Measurements from ENCODE around the gene USH2A.

USH2A gene

DNA sequence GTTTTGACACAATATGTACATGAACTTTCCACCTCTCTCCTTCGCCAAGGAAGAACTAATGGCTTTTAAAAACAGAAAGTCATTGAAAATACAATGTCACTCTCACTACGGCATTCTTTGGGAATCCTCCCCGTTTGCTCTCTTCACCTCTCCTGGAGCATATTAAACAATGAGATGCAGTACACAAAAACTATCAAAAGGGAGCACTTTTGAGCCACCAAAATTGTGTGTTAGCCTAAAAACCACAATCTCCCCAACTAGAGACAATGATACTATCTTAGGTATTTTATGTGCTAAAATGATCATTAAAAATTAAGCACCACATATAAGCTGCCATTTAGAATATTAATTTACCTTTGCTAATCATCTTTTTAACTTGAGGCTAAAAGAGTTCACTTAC, 430.6 kb downstream of the USH2A start:
- no peaks in the 10 kb centered on the region for H3K36me3 ChIP-seq (replicated peaks)
- peaks cover 4% of the 10 kb centered on the region; the same call in 1 of the 2 replicates for H3K4me1 ChIP-seq
- no peaks in the 10 kb centered on the region for H3K9me3 ChIP-seq
- no peaks in the 10 kb centered on the region for H3K27me3 ChIP-seq (ENCODE audit: low read depth)
- H3K4me3 ChIP-seq: no peak overlapping the region
- DNase-seq (ENCODE audit: low spot score in 2 of 2): peak; percentile 21 to 55
- in situ Hi-C loops (cut with MboI; ENCODE audit: low sequenced_read_pairs): no loop called here

DNA sequence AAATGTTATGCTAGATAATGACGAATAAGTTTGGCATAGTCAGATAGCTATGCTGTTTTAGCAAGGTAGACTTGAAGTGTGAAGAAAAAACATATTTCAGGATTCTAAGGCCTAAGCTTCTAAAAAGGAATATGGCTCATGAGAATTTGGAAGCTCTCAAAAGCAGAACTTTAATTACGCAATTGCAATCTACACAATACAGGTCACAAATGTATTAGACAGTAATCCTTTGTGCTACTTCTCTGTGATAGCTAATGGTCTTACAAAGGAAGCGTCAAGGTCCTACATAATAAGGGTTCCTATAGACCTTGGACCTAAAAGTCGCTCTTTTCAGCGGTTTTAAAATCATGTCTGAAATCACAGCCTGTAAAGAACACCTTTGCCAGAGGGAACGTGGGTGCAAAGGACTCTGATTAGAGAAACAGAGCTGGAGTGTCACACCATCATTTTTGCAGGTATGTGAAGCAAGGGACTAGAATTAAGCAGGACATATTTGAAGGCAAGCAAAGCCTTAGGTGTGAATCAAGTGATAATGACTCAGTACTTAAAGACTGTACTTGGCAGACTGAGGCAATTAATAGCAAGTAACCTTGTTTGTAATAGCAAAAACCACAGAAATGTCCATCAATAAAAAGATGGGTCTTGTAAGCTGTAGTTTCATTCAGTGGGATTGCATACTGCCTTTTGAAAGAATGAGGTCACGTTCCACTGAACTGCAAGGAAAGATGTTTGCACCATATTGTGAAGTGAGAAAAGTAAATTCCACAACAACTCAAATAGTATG, 436.0 kb downstream of the USH2A start:
- in situ Hi-C loops (cut with MboI; ENCODE audit: low sequenced_read_pairs): no loop called here

DNA sequence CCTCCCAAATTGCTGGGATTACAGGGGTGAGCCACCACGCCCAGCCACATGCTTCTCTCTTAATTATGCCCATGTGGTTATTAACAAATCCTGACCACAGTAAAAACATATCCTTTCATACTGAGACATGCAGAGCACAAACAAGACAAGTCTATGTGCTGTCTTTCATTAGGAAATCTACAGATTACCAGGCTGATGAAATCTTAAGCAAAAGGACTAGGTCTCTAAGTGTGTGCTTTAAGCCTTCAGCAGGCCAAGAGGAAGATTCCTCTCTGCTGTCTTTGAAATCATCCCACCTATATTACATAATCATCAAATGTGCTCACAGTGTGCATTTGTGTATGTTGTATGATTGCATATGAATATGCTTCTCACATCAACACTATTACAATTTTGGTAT, 436.8 kb downstream of the USH2A start:
- Histone ChIP-seq H3K4me3 (no peak overlapping the region), H3K9me3 (no peaks in the 10 kb centered on the region), H3K27me3 (ENCODE audit: low read depth) (no peaks in the 10 kb centered on the region), H3K36me3 (replicated peaks) (no peaks in the 10 kb centered on the region), H3K4me1 (no peaks in the 10 kb centered on the region)
- in situ Hi-C loops (cut with MboI; ENCODE audit: low sequenced_read_pairs): no loop called here
- no peak for DNase-seq (ENCODE audit: low spot score in 2 of 2)

More for the DNA sequence above, 436.0 kb downstream of the USH2A start:
- no peak for DNase-seq (ENCODE audit: low spot score in 2 of 2)
- no peaks in the 10 kb centered on the region for H3K9me3 ChIP-seq
- H3K4me1 ChIP-seq: peaks cover 1% of the 10 kb centered on the region; the same call in 1 of the 2 replicates
- H3K36me3 ChIP-seq (replicated peaks): no peaks in the 10 kb centered on the region
- H3K27me3 ChIP-seq (ENCODE audit: low read depth): no peaks in the 10 kb centered on the region
- no peak overlapping the region for H3K4me3 ChIP-seq

DNA sequence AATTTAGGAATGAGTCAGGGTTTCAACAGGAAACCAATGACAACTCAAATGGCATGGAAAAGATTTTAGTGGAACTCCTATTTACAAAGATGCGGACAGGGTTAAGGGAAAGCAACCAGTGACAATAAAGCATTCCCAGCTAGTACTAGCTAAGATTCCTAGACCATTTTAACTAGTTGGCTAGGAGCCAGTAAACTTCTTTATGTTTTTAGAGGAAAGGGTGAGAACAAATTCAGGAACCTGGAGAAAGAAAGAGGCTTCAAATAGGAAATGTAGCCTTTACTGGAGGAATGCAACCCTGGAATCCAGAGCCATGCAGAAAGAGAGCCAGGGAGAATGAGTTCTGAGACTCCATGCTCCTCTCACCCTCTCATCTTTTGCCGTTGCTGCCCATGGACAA, 439.6 kb downstream of the USH2A start:
- Histone ChIP-seq H3K27me3 (ENCODE audit: low read depth) (no peaks in the 10 kb centered on the region), H3K4me3 (no peak overlapping the region), H3K9me3 (no peaks in the 10 kb centered on the region), H3K4me1 (no peaks in the 10 kb centered on the region), H3K36me3 (replicated peaks) (no peaks in the 10 kb centered on the region)
- in situ Hi-C loops (cut with MboI; ENCODE audit: low sequenced_read_pairs): no loop called here
- no peak for DNase-seq (ENCODE audit: low spot score in 2 of 2)

DNA sequence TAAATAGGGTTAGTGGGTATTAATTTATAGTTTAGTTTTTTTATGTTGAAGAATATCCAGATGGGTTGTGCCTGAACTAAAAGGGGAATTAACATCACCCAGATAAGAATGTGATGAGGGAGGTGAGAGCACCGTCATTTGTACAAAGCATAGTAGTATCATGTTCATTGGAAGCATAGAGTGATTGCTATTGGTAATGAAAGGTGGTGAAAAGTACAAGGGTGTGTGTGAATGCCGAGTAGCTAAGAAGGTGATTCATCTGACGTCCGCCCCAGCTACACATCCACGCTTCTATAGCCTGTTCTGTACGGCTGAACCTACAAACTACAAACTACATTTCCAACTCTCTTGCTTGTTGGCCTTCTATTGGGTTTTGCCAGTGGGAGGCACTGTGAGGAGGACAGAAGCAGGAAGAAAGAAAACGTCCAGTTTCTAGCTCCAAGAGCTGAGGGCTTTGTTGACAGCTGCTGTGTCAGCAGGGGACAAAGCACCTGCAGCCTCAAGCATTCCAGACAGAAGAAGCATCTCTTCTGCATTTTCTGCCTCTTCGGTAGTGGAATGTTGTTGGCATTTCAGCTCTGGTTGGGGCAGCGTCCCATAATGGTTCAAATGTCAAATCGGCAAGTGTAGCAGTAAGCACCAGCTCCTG, 451.3 kb downstream of the USH2A start:
- in situ Hi-C loops (cut with MboI; ENCODE audit: low sequenced_read_pairs): no loop called here
- Histone ChIP-seq H3K4me3 (no peak overlapping the region), H3K4me1 (no peaks in the 10 kb centered on the region; the same call in 1 of the 2 replicates), H3K36me3 (replicated peaks) (no peaks in the 10 kb centered on the region), H3K9me3 (no peaks in the 10 kb centered on the region), H3K27me3 (ENCODE audit: low read depth) (no peaks in the 10 kb centered on the region)
- DNase-seq (ENCODE audit: low spot score in 2 of 2): no peak

DNA sequence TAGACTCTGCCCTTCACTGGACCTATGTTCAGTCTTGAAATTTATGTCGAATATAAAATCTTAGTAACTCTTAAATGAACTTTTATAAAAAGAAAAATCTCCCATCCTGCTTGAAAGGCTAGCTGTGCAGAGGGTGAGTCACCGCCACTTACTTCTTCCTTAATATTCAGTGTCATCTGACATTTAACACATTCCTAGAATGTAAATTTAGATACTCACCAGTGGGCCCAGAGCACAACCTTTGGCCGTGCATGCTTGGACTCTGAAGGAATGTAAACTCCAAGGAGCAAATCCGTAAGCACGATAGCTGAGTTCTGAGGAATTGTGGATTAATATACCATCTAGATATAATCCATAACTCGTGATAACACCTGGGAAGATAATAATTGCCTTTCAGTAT, 452.8 kb downstream of the USH2A start:
- no peaks in the 10 kb centered on the region; the same call in 1 of the 2 replicates for H3K4me1 ChIP-seq
- no peak for DNase-seq (ENCODE audit: low spot score in 2 of 2)
- in situ Hi-C loops (cut with MboI; ENCODE audit: low sequenced_read_pairs): no loop called here

DNA sequence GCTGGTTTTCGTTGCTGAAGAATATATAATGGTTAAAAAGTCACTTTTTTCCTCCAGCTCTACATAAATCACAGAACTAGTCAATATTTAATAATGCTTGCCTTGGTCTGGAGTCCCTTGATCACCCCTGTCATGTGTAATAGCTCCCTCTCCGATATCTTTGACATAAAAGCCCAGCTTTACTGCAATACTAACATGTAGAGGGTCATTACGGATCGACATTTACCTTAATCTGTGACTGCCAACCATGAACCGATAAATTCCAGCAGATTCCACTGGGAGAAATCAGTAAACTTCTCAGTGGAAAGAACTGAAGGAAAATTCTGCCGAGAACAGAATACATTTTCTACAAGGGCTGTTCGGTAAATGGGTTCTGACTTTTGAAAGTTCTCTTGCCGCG, 459.6 kb downstream of the USH2A start:
- in situ Hi-C loops (cut with MboI; ENCODE audit: low sequenced_read_pairs): no loop called here
- no peak for DNase-seq (ENCODE audit: low spot score in 2 of 2)
- no peaks in the 10 kb centered on the region for H3K36me3 ChIP-seq (replicated peaks)
- H3K4me1 ChIP-seq: no peaks in the 10 kb centered on the region; the same call in 1 of the 2 replicates
- H3K27me3 ChIP-seq (ENCODE audit: low read depth): no peaks in the 10 kb centered on the region
- H3K9me3 ChIP-seq: no peaks in the 10 kb centered on the region
- H3K4me3 ChIP-seq: no peak overlapping the region

More for the DNA sequence above, 452.8 kb downstream of the USH2A start:
- Histone ChIP-seq H3K4me3 (no peak overlapping the region), H3K36me3 (replicated peaks) (no peaks in the 10 kb centered on the region), H3K27me3 (ENCODE audit: low read depth) (no peaks in the 10 kb centered on the region), H3K9me3 (no peaks in the 10 kb centered on the region)

DNA sequence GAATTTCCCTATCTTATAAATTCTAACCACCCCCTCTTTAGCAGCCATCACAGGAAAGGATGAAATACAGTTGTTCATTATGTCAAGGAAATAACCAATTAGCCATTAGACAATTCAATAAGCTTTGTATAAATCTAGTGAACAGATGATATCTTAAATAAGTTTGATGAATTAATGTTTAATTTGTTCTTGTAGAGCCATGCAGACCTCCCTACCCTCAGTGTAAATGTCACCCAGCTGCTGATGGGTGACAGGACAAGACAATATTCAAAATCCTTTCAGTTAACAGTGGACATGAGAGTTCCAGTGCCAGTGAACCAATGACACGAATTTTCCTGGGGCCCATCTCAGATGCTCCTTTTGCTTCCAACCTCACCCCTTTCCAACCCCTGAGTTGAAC, 460.2 kb downstream of the USH2A start:
- in situ Hi-C loops (cut with MboI; ENCODE audit: low sequenced_read_pairs): no loop called here

DNA sequence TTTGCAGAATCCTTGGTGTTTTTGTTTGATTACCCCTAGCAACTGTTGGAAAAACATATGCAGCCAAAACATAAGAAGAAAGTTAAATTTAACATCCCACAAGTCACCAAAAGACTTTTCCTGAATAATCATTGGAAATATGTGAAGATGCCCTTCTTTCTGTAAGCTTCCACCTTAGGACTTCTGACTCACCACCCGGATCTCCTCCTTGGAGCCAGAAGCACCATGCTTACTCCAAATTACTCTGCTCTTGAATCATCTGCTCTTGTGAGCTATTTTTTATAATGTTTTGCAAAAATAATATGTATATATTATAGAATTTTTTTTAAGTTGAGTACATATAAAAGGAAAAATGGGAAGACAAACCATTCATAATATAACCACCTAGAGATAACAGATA, 464.4 kb downstream of the USH2A start:
- H3K9me3 ChIP-seq: no peaks in the 10 kb centered on the region
- H3K36me3 ChIP-seq (replicated peaks): no peaks in the 10 kb centered on the region
- no peaks in the 10 kb centered on the region for H3K4me1 ChIP-seq
- H3K27me3 ChIP-seq (ENCODE audit: low read depth): no peaks in the 10 kb centered on the region
- H3K4me3 ChIP-seq: no peak overlapping the region
- in situ Hi-C loops (cut with MboI; ENCODE audit: low sequenced_read_pairs): no loop called here
- no peak for DNase-seq (ENCODE audit: low spot score in 2 of 2)

More for the DNA sequence above, 460.2 kb downstream of the USH2A start:
- Histone ChIP-seq H3K36me3 (replicated peaks) (no peaks in the 10 kb centered on the region), H3K9me3 (no peaks in the 10 kb centered on the region), H3K4me1 (no peaks in the 10 kb centered on the region; the same call in 1 of the 2 replicates), H3K27me3 (ENCODE audit: low read depth) (no peaks in the 10 kb centered on the region), H3K4me3 (no peak overlapping the region)
- DNase-seq (ENCODE audit: low spot score in 2 of 2): no peak

DNA sequence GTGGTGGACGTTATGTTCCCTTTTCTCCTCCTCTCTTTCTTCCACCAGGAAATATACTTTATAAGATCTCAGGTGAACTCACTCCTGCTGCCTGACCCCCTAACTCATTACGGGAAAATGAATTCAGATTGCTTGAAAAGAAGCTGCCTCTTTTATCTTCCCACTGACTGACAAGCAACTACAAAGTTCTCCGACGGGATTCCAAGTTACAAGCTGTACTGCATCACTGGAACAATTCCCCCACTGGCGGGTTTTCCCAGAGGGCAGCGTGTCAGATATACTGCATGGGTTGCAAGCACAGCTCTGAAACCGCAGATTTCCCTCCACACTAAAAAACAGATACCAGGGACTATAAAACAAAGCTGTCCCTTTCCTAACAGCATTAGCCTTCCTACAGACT, 465.6 kb downstream of the USH2A start:
- no peak for DNase-seq (ENCODE audit: low spot score in 2 of 2)
- H3K4me1 ChIP-seq: no peaks in the 10 kb centered on the region
- H3K36me3 ChIP-seq (replicated peaks): no peaks in the 10 kb centered on the region
- no peaks in the 10 kb centered on the region for H3K27me3 ChIP-seq (ENCODE audit: low read depth)
- H3K9me3 ChIP-seq: no peaks in the 10 kb centered on the region
- H3K4me3 ChIP-seq: no peak overlapping the region
- in situ Hi-C loops (cut with MboI; ENCODE audit: low sequenced_read_pairs): no loop called here

DNA sequence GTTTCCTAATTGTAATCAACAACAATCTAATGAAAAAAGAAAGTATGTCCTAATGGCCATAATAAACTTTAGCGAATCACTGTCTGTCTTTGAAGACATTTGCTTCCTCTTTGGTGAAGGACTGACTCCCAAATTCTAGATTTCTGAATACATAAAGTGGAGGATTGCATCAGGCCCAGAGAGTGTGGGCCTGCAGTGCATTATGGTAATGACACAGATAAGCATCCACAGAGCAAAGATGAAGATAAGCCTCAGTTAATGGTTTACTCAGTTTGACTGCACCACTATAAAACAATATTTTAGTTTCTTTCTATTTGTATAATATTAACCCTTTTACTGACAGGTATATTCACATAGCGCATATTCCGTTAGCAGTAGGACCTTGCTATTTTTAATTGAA, 490.7 kb downstream of the USH2A start:
- H3K36me3 ChIP-seq (replicated peaks): no peaks in the 10 kb centered on the region
- H3K4me3 ChIP-seq: no peak overlapping the region
- DNase-seq (ENCODE audit: low spot score in 2 of 2): no peak
- in situ Hi-C loops (cut with MboI; ENCODE audit: low sequenced_read_pairs): no loop called here
- no peaks in the 10 kb centered on the region for H3K9me3 ChIP-seq
- no peaks in the 10 kb centered on the region; the same call in 1 of the 2 replicates for H3K4me1 ChIP-seq
- no peaks in the 10 kb centered on the region for H3K27me3 ChIP-seq (ENCODE audit: low read depth)

DNA sequence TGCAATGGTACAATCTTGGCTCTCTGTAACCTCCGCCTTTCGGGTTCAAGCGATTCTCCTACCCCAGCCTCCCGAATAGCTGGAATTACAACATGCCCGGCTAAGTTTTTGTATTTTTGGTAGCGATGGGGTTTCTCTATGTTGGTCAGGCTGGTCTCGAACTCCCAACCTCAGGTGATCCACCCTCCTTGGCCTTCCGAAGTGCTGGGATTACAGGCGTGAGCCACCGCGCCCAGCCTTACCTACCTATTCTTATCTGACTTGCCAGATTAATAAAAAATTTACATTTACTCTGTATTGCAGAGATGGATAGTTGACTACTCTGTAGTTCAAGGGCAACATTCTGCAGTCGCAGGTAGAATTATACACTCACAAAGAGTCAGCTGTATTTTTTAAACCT, 496.6 kb downstream of the USH2A start:
- DNase-seq (ENCODE audit: low spot score in 2 of 2): no peak
- Histone ChIP-seq H3K4me1 (no peaks in the 10 kb centered on the region; the same call in 1 of the 2 replicates), H3K9me3 (no peaks in the 10 kb centered on the region)

DNA sequence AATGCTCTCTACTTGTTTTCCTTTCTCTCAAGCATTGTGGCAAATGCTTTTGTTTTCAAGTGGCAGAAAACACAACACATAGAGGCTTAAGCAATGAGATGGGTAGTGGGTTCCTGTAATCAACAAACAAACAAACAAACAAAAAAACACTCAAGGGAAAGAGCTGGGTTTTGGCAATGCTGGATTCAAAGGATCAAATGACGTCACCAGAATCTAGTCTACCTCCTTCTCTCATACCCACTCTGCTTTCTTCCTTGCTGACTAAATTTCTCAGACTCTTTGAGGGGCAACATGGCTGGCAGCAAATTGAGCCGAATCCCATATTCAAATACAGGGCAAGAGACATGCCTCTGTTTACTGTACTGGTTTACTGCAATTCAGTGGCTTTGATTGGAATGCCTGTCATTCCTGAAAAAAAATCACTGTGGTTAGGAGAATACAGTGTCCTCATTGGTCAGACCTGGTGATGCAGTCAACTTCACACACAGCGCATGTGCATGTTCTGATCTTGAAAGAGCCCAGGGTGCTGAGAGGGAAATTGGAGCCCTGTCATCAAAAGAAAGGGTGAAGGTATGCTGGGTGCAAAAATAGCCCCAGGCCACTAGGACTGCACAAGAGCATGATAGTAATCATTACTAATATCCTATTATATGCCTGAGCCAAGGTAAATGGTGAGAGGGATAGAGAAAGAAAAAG, 500.0 kb downstream of the USH2A start:
- in situ Hi-C loops (cut with MboI; ENCODE audit: low sequenced_read_pairs): no loop called here
- Histone ChIP-seq H3K4me3 (no peak overlapping the region), H3K9me3 (no peaks in the 10 kb centered on the region), H3K4me1 (no peaks in the 10 kb centered on the region), H3K36me3 (replicated peaks) (no peaks in the 10 kb centered on the region), H3K27me3 (ENCODE audit: low read depth) (0 out of 2 replicates have a peak, but pooled peaks cover 3% of the 10 kb centered on the region)
- DNase-seq (ENCODE audit: low spot score in 2 of 2): no peak

More for the DNA sequence above, 496.6 kb downstream of the USH2A start:
- Histone ChIP-seq H3K36me3 (replicated peaks) (no peaks in the 10 kb centered on the region), H3K4me3 (no peak overlapping the region), H3K27me3 (ENCODE audit: low read depth) (no peaks in the 10 kb centered on the region)
- in situ Hi-C loops (cut with MboI; ENCODE audit: low sequenced_read_pairs): no loop called here

All from HAP-1 (cell line).